IMR-90 (cell line): ENCODE results near the gene CA11. TPM values are rescaled to one million over a fixed set of nuclear protein-coding genes. Genes with fewer than 3 reads are reported as not detected.

Experiments used
- ATAC-seq: fragments of 200-7000 bp; cut with Tn5 transposase; 2 replicates; pipeline ENCODE4 v1.9.1; 2020; ENCODE audit warnings: low read depth, mild to moderate bottlenecking, moderate library complexity
- BruUV-seq: library from RNA; stranded (reverse); fragments of 400-500 nt; replicated peaks from 2 replicates; lab custom pipeline; 2021; lab: Mats Ljungman, UMichigan
- CTCF ChIA-PET: fragments of 300-600 bp; formaldehyde crosslinking; extraction: SDS; loops from one replicate; lab custom pipeline; 2021; ENCODE audit warnings: antibody characterized with exemption; lab: Yijun Ruan, JAX
- POLR2A ChIA-PET: fragments of 300-600 bp; sonication (Branson Sonifier 250); formaldehyde crosslinking; loops from one replicate; lab custom pipeline; 2022; ENCODE audit warnings: antibody characterized with exemption; ENCODE audit not compliant: unreplicated experiment; lab: Charles Lee
- DNase-seq: peaks from one replicate; pipeline ENCODE4 v3.0.0; 2013
- H2AFZ ChIP-seq: replicated peaks from 2 replicates; pipeline ENCODE3; 2013; ENCODE audit warnings: low read length, mild to moderate bottlenecking; ENCODE audit not compliant: poor library complexity
- H2AK5ac ChIP-seq: 2 replicates; pipeline ENCODE4 v1.6.1; 2013; ENCODE audit warnings: low read depth, low read length, inconsistent platforms
- H2AK9ac ChIP-seq: replicated peaks from 2 replicates; pipeline ENCODE3; 2013; ENCODE audit warnings: mild to moderate bottlenecking, low read depth, low read length, moderate library complexity; ENCODE audit not compliant: poor library complexity
- H2BK120ac ChIP-seq: 2 replicates; pipeline ENCODE4 v1.6.1; 2013; ENCODE audit warnings: low read depth, low read length, inconsistent platforms
- H2BK15ac ChIP-seq: 3 replicates; pipeline ENCODE4 v1.6.1; 2013; ENCODE audit warnings: low read depth, low read length, inconsistent platforms
- H2BK20ac ChIP-seq: 2 replicates; pipeline ENCODE4 v1.6.1; 2013; ENCODE audit warnings: low read depth, mild to moderate bottlenecking, inconsistent platforms, low read length, moderate library complexity
- H2BK5ac ChIP-seq: 2 replicates; pipeline ENCODE4 v1.6.1; 2013; ENCODE audit warnings: mild to moderate bottlenecking, low read depth, low read length, inconsistent platforms; ENCODE audit not compliant: poor library complexity, severe bottlenecking
- H3K14ac ChIP-seq: replicated peaks from 2 replicates; pipeline ENCODE4 v1.6.1; 2013; ENCODE audit warnings: low read depth, low read length, inconsistent platforms
- H3K18ac ChIP-seq: 2 replicates; pipeline ENCODE4 v1.6.1; 2013; ENCODE audit warnings: low read depth, low read length, control low read depth
- H3K23ac ChIP-seq: 2 replicates; pipeline ENCODE4 v1.6.1; 2013; ENCODE audit warnings: low read depth, low read length, inconsistent platforms
- H3K27ac ChIP-seq: 2 replicates; pipeline ENCODE4 v1.5.1; 2013; ENCODE audit warnings: mild to moderate bottlenecking, control low read depth, low read length; ENCODE audit not compliant: insufficient read depth
- H3K27me3 ChIP-seq: 2 replicates; pipeline ENCODE4 v1.6.1; 2013; ENCODE audit warnings: low read length; ENCODE audit not compliant: control insufficient read depth, insufficient read depth
- H3K36me3 ChIP-seq: 2 replicates; pipeline ENCODE4 v1.6.1; 2013; ENCODE audit warnings: low read length, mixed read lengths; ENCODE audit not compliant: control insufficient read depth, insufficient read depth
- H3K4ac ChIP-seq: 2 replicates; pipeline ENCODE4 v1.6.1; 2013; ENCODE audit warnings: low read depth, low read length, inconsistent platforms
- H3K4me1 ChIP-seq: 2 replicates; pipeline ENCODE4 v1.6.1; 2013; ENCODE audit warnings: low read length, mixed read lengths; ENCODE audit not compliant: control insufficient read depth, insufficient read depth
- H3K4me2 ChIP-seq: 2 replicates; pipeline ENCODE4 v1.6.1; 2013; ENCODE audit warnings: low read depth, mild to moderate bottlenecking, control low read depth, low read length, moderate library complexity
- H3K4me3 ChIP-seq: 2 replicates; pipeline ENCODE4 v1.5.1; 2013; ENCODE audit warnings: low read depth, mild to moderate bottlenecking, control low read depth, low read length, moderate library complexity; ENCODE audit not compliant: insufficient read depth
- H3K56ac ChIP-seq: 2 replicates; pipeline ENCODE4 v1.6.1; 2013; ENCODE audit warnings: low read length, inconsistent platforms; ENCODE audit not compliant: insufficient read depth; ENCODE audit errors: extremely low read depth
- H3K79me1 ChIP-seq, 2 experiments: 2 replicates each; pipeline ENCODE4 v1.6.1; 2013; ENCODE audit warnings: low read length in 2 of 2, inconsistent platforms in 1 of 2, low read depth in 1 of 2
- H3K9ac ChIP-seq: 2 replicates; pipeline ENCODE4 v1.6.1; 2013; ENCODE audit warnings: low read depth, low read length, control low read depth
- H3K9me1 ChIP-seq: 2 replicates; pipeline ENCODE4 v1.6.1; 2013; ENCODE audit warnings: low read length, inconsistent platforms; ENCODE audit not compliant: insufficient read depth
- H3K9me3 ChIP-seq: 2 replicates; pipeline ENCODE4 v1.6.1; 2013; ENCODE audit warnings: low read length; ENCODE audit not compliant: control insufficient read depth, insufficient read depth
- H4K20me1 ChIP-seq: 2 replicates; pipeline ENCODE4 v1.6.1; 2013; ENCODE audit warnings: low read length, inconsistent platforms; ENCODE audit not compliant: insufficient read depth
- H4K5ac ChIP-seq: 2 replicates; pipeline ENCODE4 v1.6.1; 2013; ENCODE audit warnings: mild to moderate bottlenecking, low read depth, low read length, control low read depth
- H4K8ac ChIP-seq, 2 experiments: 2 replicates each; pipeline ENCODE4 v1.6.1; 2013; ENCODE audit warnings: low read depth in 2 of 2, low read length in 2 of 2, control low read depth in 1 of 2, inconsistent platforms in 1 of 2
- H4K91ac ChIP-seq: 2 replicates; pipeline ENCODE4 v1.6.1; 2013; ENCODE audit warnings: low read depth, low read length, inconsistent platforms; ENCODE audit not compliant: insufficient read depth
- BHLHE40 ChIP-seq: fragments of 150-350 bp; IDR thresholded peaks from 2 replicates; pipeline ENCODE4 v1.6.1; 2016; ENCODE audit warnings: mild to moderate bottlenecking, low read depth, low read length
- CEBPB ChIP-seq: IDR thresholded peaks from 2 replicates; pipeline ENCODE4 v1.6.1; 2012; ENCODE audit warnings: low read depth, low read length, improper control_type of control experiment
- CHD1 ChIP-seq: IDR thresholded peaks from 2 replicates; pipeline ENCODE4 v1.6.1; 2012; ENCODE audit warnings: low read depth, low read length, improper control_type of control experiment
- FOS ChIP-seq: fragments of 150-350 bp; IDR thresholded peaks from 2 replicates; pipeline ENCODE4 v1.6.1; 2016; ENCODE audit warnings: low read depth, low read length
- MAFK ChIP-seq: IDR thresholded peaks from 2 replicates; pipeline ENCODE4 v1.6.1; 2012; ENCODE audit warnings: low read depth, low read length, improper control_type of control experiment
- MXI1 ChIP-seq: IDR thresholded peaks from 2 replicates; pipeline ENCODE4 v1.6.1; 2012; ENCODE audit warnings: low read depth, mild to moderate bottlenecking, low read length, moderate library complexity, borderline replicate concordance
- POLR2A ChIP-seq: IDR thresholded peaks from 2 replicates; pipeline ENCODE4 v1.6.1; 2012; ENCODE audit warnings: mild to moderate bottlenecking, low read depth, low read length
- RAD21 ChIP-seq: IDR thresholded peaks from 2 replicates; pipeline ENCODE4 v1.6.1; 2012; ENCODE audit warnings: low read length, improper control_type of control experiment
- RCOR1 ChIP-seq: IDR thresholded peaks from 2 replicates; pipeline ENCODE4 v1.6.1; 2012; ENCODE audit warnings: mild to moderate bottlenecking, low read length, improper control_type of control experiment; ENCODE audit not compliant: insufficient replicate concordance
- RFX5 ChIP-seq: IDR thresholded peaks from 2 replicates; pipeline ENCODE4 v1.8.0; 2012; ENCODE audit warnings: low read depth, mild to moderate bottlenecking, low read length, moderate library complexity
- SMC3 ChIP-seq: fragments of 150-350 bp; IDR thresholded peaks from 2 replicates; pipeline ENCODE4 v1.6.1; 2016; ENCODE audit warnings: low read depth, mild to moderate bottlenecking, antibody characterized with exemption, low read length, moderate library complexity
- WGBS, 2 experiments: methylation state at CpG; one replicate each; pipeline versions ENCODE4 v1.1.5 to v1.1.7; 2013; ENCODE audit warnings: missing lambda C conversion rate in 2 of 2; ENCODE audit not compliant: insufficient read length in 1 of 2; ENCODE audit errors: extremely low coverage in 2 of 2; 5-methylcytosine and 5-hydroxymethylcytosine counted together
- dilution Hi-C: fragments of 300-500 bp; cut with HindIII; formaldehyde crosslinking; loops from one replicate; pipeline ENCODE4 v1.14.3; 2018; ENCODE audit warnings: low sequenced_read_pairs; ENCODE audit not compliant: unreplicated experiment
- in situ Hi-C: fragments of 300-500 bp; cut with MboI; formaldehyde crosslinking; loops from 3 replicates; pipeline ENCODE4 v1.14.3; 2019; ENCODE audit warnings: low sequenced_read_pairs, inconsistent platforms, mixed read lengths
- intact Hi-C: fragments of 100-400 bp; cut with micrococcal nuclease; formaldehyde crosslinking; loops from 2 replicates; pipeline ENCODE4 v1.10.0; 2022
- polyA plus RNA-seq, 3 experiments: library from polyadenylated mRNA; depleted of rRNA; stranded (reverse); fragments of >200 nt; gene quantifications; 2 replicates each; pipeline ENCODE4 v1.2.3, GENCODE V29; 2012; ENCODE audit warnings: low replicate concordance in 1 of 3
- total RNA-seq: library from RNA; depleted of rRNA; stranded (reverse); fragments of >200 nt; gene quantifications from 2 replicates; pipeline ENCODE4 v1.2.3, GENCODE V29; 2012
- TF ChIP-seq, protein P1 (sequence below): fragments of 150-350 bp; IDR thresholded peaks from 2 replicates; pipeline ENCODE4 v1.6.1; 2017; ENCODE audit warnings: mild to moderate bottlenecking, antibody characterized with exemption, low read length, low read depth
- TF ChIP-seq, protein P2 (sequence below): fragments of 150-350 bp; IDR thresholded peaks from 2 replicates; pipeline ENCODE4 v1.6.1; 2016; ENCODE audit warnings: low read depth, mild to moderate bottlenecking, low read length, moderate library complexity, borderline replicate concordance
- TF ChIP-seq, protein P3 (sequence below): conservative IDR thresholded peaks from 2 replicates; pipeline ENCODE4 v1.5.1; 2012; ENCODE audit warnings: mild to moderate bottlenecking, low read depth, low read length, improper control_type of control experiment

The CA11 gene
- total and polyA plus RNA-seq, 2 of the 4 experiments (the other 2 are of a cell fraction), result 1.3 to 2.9 TPM

DNA sequence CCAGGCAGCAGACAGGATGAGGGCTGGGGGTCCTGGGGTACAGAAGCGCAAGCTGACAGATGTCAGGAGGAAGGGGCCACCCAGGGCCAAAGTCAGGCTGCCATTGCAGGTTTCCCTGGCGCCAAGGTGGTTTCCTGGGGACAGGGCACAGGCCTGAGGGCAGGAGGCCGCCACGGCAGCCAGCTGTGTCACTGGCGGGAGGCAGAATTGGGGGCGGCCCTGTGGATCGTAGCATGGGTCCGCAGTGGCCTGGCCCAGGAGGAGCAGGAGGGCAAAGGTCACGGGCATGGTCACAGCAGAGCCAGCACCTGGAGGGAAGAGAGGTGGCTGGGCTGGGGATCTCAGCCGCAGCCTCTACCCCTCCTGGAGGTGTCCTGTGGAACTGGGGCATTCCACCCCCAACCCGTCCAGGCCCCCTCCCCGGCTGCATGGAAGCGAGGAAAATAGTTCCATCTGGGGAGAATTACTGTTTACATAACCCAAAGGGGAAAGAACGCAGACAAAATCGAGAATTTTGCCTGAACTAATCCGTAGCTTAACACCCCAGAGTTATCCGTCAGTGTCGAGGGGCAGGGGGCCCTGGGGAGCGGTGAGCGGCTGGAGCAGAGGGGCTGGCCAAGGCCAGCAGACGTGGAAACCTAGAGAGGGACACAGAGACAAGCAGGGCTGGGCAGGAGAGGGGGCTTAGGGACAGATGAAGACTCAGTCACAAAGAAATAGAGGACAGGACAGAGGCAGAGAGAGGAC is 24.9 kb upstream of the CA11 start:
- Histone ChIP-seq H3K56ac (no peak overlapping the region), H2BK120ac (no peak overlapping the region), H2BK20ac (no peak overlapping the region), H3K18ac (no peak overlapping the region), H3K4me3 (no peak overlapping the region), H4K91ac (no peak overlapping the region), H3K9ac (no peak overlapping the region), H3K23ac (no peak overlapping the region), H3K14ac (no peak overlapping the region), H2AFZ (peak overlapping the region; percentile 43), H2BK5ac (no peak overlapping the region), H3K79me1 (no peaks in the 10 kb centered on the region), H4K20me1 (no peaks in the 10 kb centered on the region), H3K27me3 (peaks cover 7% of the 10 kb centered on the region), H2AK9ac (no peak overlapping the region), H3K9me3 (no peaks in the 10 kb centered on the region), H4K5ac (no peak overlapping the region), H3K9me1 (no peaks in the 10 kb centered on the region), H2AK5ac (no peak overlapping the region), H3K4me2 (no peak overlapping the region), H2BK15ac (no peak overlapping the region), H3K4ac (no peak overlapping the region), H3K27ac (no peak overlapping the region), H3K36me3 (no peaks in the 10 kb centered on the region), H4K8ac (no peak overlapping the region), H3K4me1 (no peaks in the 10 kb centered on the region)
- ChIA-PET POLR2A (no interaction called here), CTCF (no interaction called here)
- no TSS peak for BruUV-seq
- intact Hi-C loops, result no loop called here
- dilution Hi-C loops, result no loop called here
- no peak for DNase-seq
- ATAC-seq, result no peak
- WGBS, 2 experiments, result 62% methylated on average over 13 of the region's 21 CpGs; no CpG with 5 or more reads in 1 of the 2 experiments
- in situ Hi-C loops, result no loop called here
- TF ChIP-seq MAFK, result no peak
- no peak for TF ChIP-seq FOS
- no peak for TF ChIP-seq MXI1
- TF ChIP-seq, protein P1, sequence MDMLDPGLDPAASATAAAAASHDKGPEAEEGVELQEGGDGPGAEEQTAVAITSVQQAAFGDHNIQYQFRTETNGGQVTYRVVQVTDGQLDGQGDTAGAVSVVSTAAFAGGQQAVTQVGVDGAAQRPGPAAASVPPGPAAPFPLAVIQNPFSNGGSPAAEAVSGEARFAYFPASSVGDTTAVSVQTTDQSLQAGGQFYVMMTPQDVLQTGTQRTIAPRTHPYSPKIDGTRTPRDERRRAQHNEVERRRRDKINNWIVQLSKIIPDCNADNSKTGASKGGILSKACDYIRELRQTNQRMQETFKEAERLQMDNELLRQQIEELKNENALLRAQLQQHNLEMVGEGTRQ, result no peak
- TF ChIP-seq BHLHE40, result no peak
- TF ChIP-seq, protein P2, sequence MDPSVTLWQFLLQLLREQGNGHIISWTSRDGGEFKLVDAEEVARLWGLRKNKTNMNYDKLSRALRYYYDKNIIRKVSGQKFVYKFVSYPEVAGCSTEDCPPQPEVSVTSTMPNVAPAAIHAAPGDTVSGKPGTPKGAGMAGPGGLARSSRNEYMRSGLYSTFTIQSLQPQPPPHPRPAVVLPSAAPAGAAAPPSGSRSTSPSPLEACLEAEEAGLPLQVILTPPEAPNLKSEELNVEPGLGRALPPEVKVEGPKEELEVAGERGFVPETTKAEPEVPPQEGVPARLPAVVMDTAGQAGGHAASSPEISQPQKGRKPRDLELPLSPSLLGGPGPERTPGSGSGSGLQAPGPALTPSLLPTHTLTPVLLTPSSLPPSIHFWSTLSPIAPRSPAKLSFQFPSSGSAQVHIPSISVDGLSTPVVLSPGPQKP, result no peak
- no peak for TF ChIP-seq CEBPB
- TF ChIP-seq CHD1, result no peak
- TF ChIP-seq RFX5, result no peak
- no peak for TF ChIP-seq RAD21
- TF ChIP-seq, protein P3, sequence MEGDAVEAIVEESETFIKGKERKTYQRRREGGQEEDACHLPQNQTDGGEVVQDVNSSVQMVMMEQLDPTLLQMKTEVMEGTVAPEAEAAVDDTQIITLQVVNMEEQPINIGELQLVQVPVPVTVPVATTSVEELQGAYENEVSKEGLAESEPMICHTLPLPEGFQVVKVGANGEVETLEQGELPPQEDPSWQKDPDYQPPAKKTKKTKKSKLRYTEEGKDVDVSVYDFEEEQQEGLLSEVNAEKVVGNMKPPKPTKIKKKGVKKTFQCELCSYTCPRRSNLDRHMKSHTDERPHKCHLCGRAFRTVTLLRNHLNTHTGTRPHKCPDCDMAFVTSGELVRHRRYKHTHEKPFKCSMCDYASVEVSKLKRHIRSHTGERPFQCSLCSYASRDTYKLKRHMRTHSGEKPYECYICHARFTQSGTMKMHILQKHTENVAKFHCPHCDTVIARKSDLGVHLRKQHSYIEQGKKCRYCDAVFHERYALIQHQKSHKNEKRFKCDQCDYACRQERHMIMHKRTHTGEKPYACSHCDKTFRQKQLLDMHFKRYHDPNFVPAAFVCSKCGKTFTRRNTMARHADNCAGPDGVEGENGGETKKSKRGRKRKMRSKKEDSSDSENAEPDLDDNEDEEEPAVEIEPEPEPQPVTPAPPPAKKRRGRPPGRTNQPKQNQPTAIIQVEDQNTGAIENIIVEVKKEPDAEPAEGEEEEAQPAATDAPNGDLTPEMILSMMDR, result no peak
- TF ChIP-seq RCOR1, result no peak
- no peak for TF ChIP-seq POLR2A
- no peak for TF ChIP-seq SMC3
